HepG2 (cell line): Measurements from ENCODE around the gene MYO3A. TPM values are rescaled to one million over a fixed set of nuclear protein-coding genes. Genes with fewer than 3 reads are reported as not detected.

Source experiments
- ATAC-seq: fragments of 200-7000 bp; cut with Tn5 transposase; 3 replicates; pipeline ENCODE4 v1.9.1; 2020; ENCODE audit warnings: mild to moderate bottlenecking, moderate library complexity
- BruUV-seq: library from RNA; stranded (reverse); fragments of 400-500 nt; replicated peaks from 2 replicates; lab custom pipeline; 2021; lab: Mats Ljungman, UMichigan
- CTCF ChIA-PET: fragments of 300-600 bp; formaldehyde crosslinking; extraction: SDS; loops from one replicate; lab custom pipeline; 2021; ENCODE audit warnings: low total read pairs, inconsistent platforms, low intra/inter-chr PET ratio; lab: Yijun Ruan, JAX
- POLR2A ChIA-PET: fragments of 350-600 bp; sonication (Branson Sonifier 250); formaldehyde crosslinking; loops from one replicate; lab custom pipeline; 2020; ENCODE audit warnings: antibody characterized with exemption, inconsistent platforms; lab: Yijun Ruan, JAX
- DNase-seq: peaks from one replicate; pipeline ENCODE4 v3.0.0-alpha.2; 2015; ENCODE audit warnings: low spot score
- FAIRE-seq: peaks from 3 replicates; lab custom pipeline; 2011; peaks lifted over from hg19 to GRCh38; lab: Jason Lieb, UNC
- H2AFZ ChIP-seq: one replicate; pipeline ENCODE4 v1.6.1; 2011; ENCODE audit warnings: low read length, inconsistent platforms
- H3K27ac ChIP-seq: fragments of 300-600 bp; 3 replicates; pipeline ENCODE4 v1.8.0; 2011; ENCODE audit warnings: mixed run types, mild to moderate bottlenecking, mixed read lengths, low read length, inconsistent platforms; ENCODE audit not compliant: insufficient read depth; ENCODE audit errors: extremely low read length
- H3K27me3 ChIP-seq, 2 experiments: fragments of 200-600 bp in 1 of 2; 2 replicates in 1 of 2; 3 replicates in 1 of 2; pipeline versions ENCODE4 v1.6.0 to v1.8.0; 2011; ENCODE audit warnings: low read length in 2 of 2, mild to moderate bottlenecking in 2 of 2, moderate library complexity in 2 of 2, inconsistent platforms in 1 of 2; ENCODE audit not compliant: insufficient read depth in 2 of 2, control insufficient read depth in 1 of 2
- H3K36me3 ChIP-seq, 2 experiments: fragments of 200-600 bp in 1 of 2; replicated peaks in 1 of 2; 2 replicates in 1 of 2; 3 replicates in 1 of 2; pipeline versions ENCODE4 v1.5.1 to v1.8.0; 2011; ENCODE audit warnings: low read length in 2 of 2, inconsistent platforms in 1 of 2; ENCODE audit not compliant: insufficient read depth in 2 of 2, control insufficient read depth in 1 of 2
- H3K4me1 ChIP-seq: 2 replicates; pipeline ENCODE4 v1.5.1; 2012; ENCODE audit warnings: low read length, inconsistent platforms; ENCODE audit not compliant: insufficient read depth
- H3K4me2 ChIP-seq: 2 replicates; pipeline ENCODE4 v1.6.0; 2011; ENCODE audit warnings: low read depth, low read length, inconsistent platforms
- H3K4me3 ChIP-seq, 3 experiments: fragments of 200-600 bp in 1 of 3; sonication (generic), shearing (Covaris generic) in 1 of 3; replicated peaks in 1 of 3; 2 replicates each; pipeline ENCODE4 v1.5.1; 2011 to 2016; ENCODE audit warnings: low read length in 3 of 3, inconsistent platforms in 2 of 3, low read depth in 2 of 3, mild to moderate bottlenecking in 2 of 3, control low read depth in 1 of 3, mixed read lengths in 1 of 3; ENCODE audit not compliant: insufficient read depth in 1 of 3
- H3K79me2 ChIP-seq: one replicate; pipeline ENCODE4 v1.6.1; 2011; ENCODE audit warnings: low read length, inconsistent platforms; ENCODE audit not compliant: insufficient read depth
- H3K9ac ChIP-seq: 2 replicates; pipeline ENCODE4 v1.6.0; 2011; ENCODE audit warnings: mild to moderate bottlenecking, low read depth, low read length, inconsistent platforms; ENCODE audit not compliant: insufficient read depth
- H3K9me3 ChIP-seq: 2 replicates; pipeline ENCODE4 v1.5.1; 2012; ENCODE audit warnings: mild to moderate bottlenecking, low read length
- H4K20me1 ChIP-seq: 2 replicates; pipeline ENCODE4 v1.6.0; 2011; ENCODE audit warnings: inconsistent platforms, mild to moderate bottlenecking, low read length, moderate library complexity; ENCODE audit not compliant: insufficient read depth
- ATM ChIP-seq: fragments of 450-650 bp; IDR thresholded peaks from 2 replicates; pipeline ENCODE4 v1.7.1; 2017; ENCODE audit warnings: mild to moderate bottlenecking, borderline replicate concordance
- NR2F1 ChIP-seq, 2 experiments: fragments of 450-650 bp in 1 of 2; formaldehyde crosslinking in 1 of 2; IDR thresholded peaks; 2 replicates each; pipeline versions ENCODE4 v1.5.0 to v1.6.1; 2016 to 2020; ENCODE audit warnings: mild to moderate bottlenecking in 1 of 2, missing compliant biosample characterization in 1 of 2, missing genetic modification reagents in 1 of 2, moderate library complexity in 1 of 2
- POLR2A ChIP-seq, 2 experiments: IDR thresholded peaks; 2 replicates each; pipeline ENCODE4 v1.6.1; 2011; ENCODE audit warnings: low read depth in 2 of 2, low read length in 2 of 2, mild to moderate bottlenecking in 1 of 2, moderate library complexity in 1 of 2; ENCODE audit not compliant: insufficient read depth in 1 of 2
- ZEB1 ChIP-seq: IDR thresholded peaks from 2 replicates; pipeline ENCODE4 v1.6.1; 2012; ENCODE audit warnings: mild to moderate bottlenecking, low read depth, inconsistent platforms; ENCODE audit not compliant: insufficient replicate concordance
- ZHX2 ChIP-seq, 2 experiments: sonication (generic) in 1 of 2; formaldehyde crosslinking in 1 of 2; IDR thresholded peaks; 2 replicates each; pipeline versions ENCODE4 v1.6.1 to v1.9.0; 2014 to 2022; ENCODE audit warnings: antibody characterized with exemption in 1 of 2, borderline replicate concordance in 1 of 2, inconsistent platforms in 1 of 2, low read depth in 1 of 2, missing genetic modification reagents in 1 of 2
- ZNF350 ChIP-seq: sonication (generic); formaldehyde crosslinking; IDR thresholded peaks from 2 replicates; pipeline ENCODE4 v1.4.0; 2020; ENCODE audit warnings: mild to moderate bottlenecking, low read depth, missing genetic modification reagents, borderline replicate concordance
- ZNF383 ChIP-seq: sonication (generic); formaldehyde crosslinking; IDR thresholded peaks from 2 replicates; pipeline ENCODE4 v1.4.0; 2020; ENCODE audit warnings: missing genetic modification reagents, mild to moderate bottlenecking, borderline replicate concordance
- ZNF567 ChIP-seq: sonication (generic); formaldehyde crosslinking; IDR thresholded peaks from 2 replicates; pipeline ENCODE4 v1.8.1; 2023; ENCODE audit warnings: mild to moderate bottlenecking, missing genetic modification reagents, borderline replicate concordance
- WGBS: methylation state at CpG from one replicate; pipeline ENCODE4 v1.1.6; 2017; ENCODE audit warnings: low lambda C conversion rate; 5-methylcytosine and 5-hydroxymethylcytosine counted together
- in situ Hi-C: cut with HindIII; loops from 2 replicates; pipeline ENCODE4 v1.10.0; 2017; ENCODE audit warnings: low pct_unique_long_range_greater_than_20kb; ENCODE audit not compliant: extremely low pct_ligation_motif_present
- intact Hi-C: fragments of 100-400 bp; cut with micrococcal nuclease; formaldehyde crosslinking; loops from one replicate; pipeline ENCODE4 v1.10.0; 2022; ENCODE audit not compliant: unreplicated experiment
- polyA plus RNA-seq, 8 experiments: library from polyadenylated mRNA; depleted of rRNA in 3 of 8; stranded (reverse) in 7 of 8; unstranded in 1 of 8; fragments of >200 nt; fragmentation: Illumina TruSeq in 4 of 8; extraction: Trizol in 4 of 8; gene quantifications; 2 replicates each; pipeline versions ENCODE4 v1.2.1 to v1.2.3, GENCODE V29; 2011 to 2016; ENCODE audit warnings: low read depth in 4 of 8, missing spikeins in 1 of 8, mixed read lengths in 1 of 8; ENCODE audit not compliant: insufficient read depth in 1 of 8
- total RNA-seq, 5 experiments: library from RNA; depleted of rRNA; stranded (reverse); fragments of >200 nt; fragmentation: Illumina TruSeq; extraction: Trizol; gene quantifications; 2 replicates each; pipeline ENCODE4 v1.2.3, GENCODE V29; 2016; ENCODE audit warnings: low read depth in 1 of 5

Gene MYO3A
- total and polyA plus RNA-seq, 2 of the 13 experiments (the other 11 are each of a cell fraction or from before 2014, with no cell fraction given), result not detected

GRCh38 chr10:25933653-25934608 lies at the start of gene MYO3A (continued):
- TF ChIP-seq ZHX2 (IDR thresholded peaks at IDR 0.05; ENCODE audit: low read depth) (no peak), ZHX2 (CRISPR knock-in tag; IDR thresholded peaks at IDR 0.05; ENCODE audit: borderline replicate concordance) (no peak), ZNF567 (CRISPR knock-in tag) (no peak), NR2F1 (CRISPR knock-in tag; IDR thresholded peaks at IDR 0.05) (no peak), POLR2A (IDR thresholded peaks at IDR 0.05; ENCODE audit: insufficient read depth in 1 of 2, low read depth in 2 of 2, low read length in 2 of 2) (no peak)

GRCh38 chr10:25888627-25889026 lies 45.4 kb upstream of the MYO3A start:
- 20% methylated on average over 5 of the region's 5 CpGs for WGBS
- POLR2A ChIA-PET, result no interaction called here
- FAIRE-seq, result no peak
- H3K36me3 ChIP-seq, result no peaks in the 10 kb centered on the region
- no TSS peak for BruUV-seq
- TF ChIP-seq ZNF383 (no peak), ZNF350 (CRISPR knock-in tag) (no peak), ATM (no peak), ZEB1 (no peak)
- TF ChIP-seq, all 625 proteins: peak for 0
- H4K20me1 ChIP-seq, result no peaks in the 10 kb centered on the region
- no peak for ATAC-seq
- no peaks in the 10 kb centered on the region for H3K79me2 ChIP-seq
- H3K4me2 ChIP-seq, result no peak overlapping the region
- DNase-seq, result no peak
- H2AFZ ChIP-seq, result no peak overlapping the region
- no peaks in the 10 kb centered on the region for H3K4me1 ChIP-seq
- intact Hi-C loops, result no loop called here
- in situ Hi-C loops, result no loop called here
- no peak overlapping the region for H3K4me3 ChIP-seq
- H3K9me3 ChIP-seq, result no peaks in the 10 kb centered on the region
- H3K27me3 ChIP-seq, result no peaks in the 10 kb centered on the region; a peak in 1 of 5 replicates
- H3K9ac ChIP-seq, result no peak overlapping the region
- H3K27ac ChIP-seq, result no peak overlapping the region
- CTCF ChIA-PET, result no interaction called here
